IPS-20b (cell line): Measurements from ENCODE around the gene ADCY5.

Experiments
- H3K27ac ChIP-seq: one replicate; pipeline ENCODE4 v1.5.1; 2013; ENCODE audit warnings: low read length
- H3K27me3 ChIP-seq: 2 replicates; pipeline ENCODE4 v1.6.1; 2013; ENCODE audit warnings: mild to moderate bottlenecking, low read length, inconsistent platforms; ENCODE audit not compliant: insufficient read depth
- H3K36me3 ChIP-seq: 2 replicates; pipeline ENCODE4 v1.6.1; 2013; ENCODE audit warnings: low read depth, mild to moderate bottlenecking, inconsistent platforms, low read length, moderate library complexity; ENCODE audit not compliant: insufficient read depth
- H3K4me1 ChIP-seq: 2 replicates; pipeline ENCODE4 v1.6.1; 2013; ENCODE audit warnings: mild to moderate bottlenecking, control low read depth, inconsistent platforms, low read length, moderate library complexity; ENCODE audit not compliant: insufficient read depth
- H3K4me3 ChIP-seq: 2 replicates; pipeline ENCODE4 v1.5.1; 2013; ENCODE audit warnings: mild to moderate bottlenecking, low read length, inconsistent platforms
- H3K9ac ChIP-seq: 2 replicates; pipeline ENCODE4 v1.6.1; 2013; ENCODE audit warnings: low read depth, mild to moderate bottlenecking, inconsistent platforms, low read length, moderate library complexity
- H3K9me3 ChIP-seq: 2 replicates; pipeline ENCODE4 v1.6.1; 2013; ENCODE audit warnings: mild to moderate bottlenecking, low read depth, low read length, inconsistent platforms; ENCODE audit not compliant: insufficient read depth

ADCY5 gene

DNA sequence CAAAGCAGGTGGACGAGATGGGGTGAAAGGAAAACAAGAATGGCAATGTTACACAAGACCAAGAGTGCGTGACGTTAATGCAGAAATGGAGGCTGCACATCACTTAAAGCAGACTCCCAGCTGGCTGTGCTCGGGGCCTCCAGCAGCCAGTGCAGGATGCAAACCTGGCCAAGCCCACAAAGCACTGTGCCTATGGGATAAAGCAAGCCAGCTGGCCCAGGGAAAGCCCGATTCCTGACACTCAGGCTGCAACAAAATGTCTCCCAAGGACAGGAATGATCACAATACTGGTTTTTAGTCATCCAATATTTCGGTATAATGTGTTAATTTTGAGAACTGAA is 161.0 kb downstream of the ADCY5 start:
- Histone ChIP-seq H3K27ac (no peak overlapping the region), H3K27me3 (no peaks in the 10 kb centered on the region), H3K36me3 (peaks cover 49% of the 10 kb centered on the region; the same call in 1 of the 2 replicates), H3K4me1 (no peaks in the 10 kb centered on the region), H3K4me3 (no peak overlapping the region), H3K9ac (no peak overlapping the region), H3K9me3 (no peaks in the 10 kb centered on the region)

DNA sequence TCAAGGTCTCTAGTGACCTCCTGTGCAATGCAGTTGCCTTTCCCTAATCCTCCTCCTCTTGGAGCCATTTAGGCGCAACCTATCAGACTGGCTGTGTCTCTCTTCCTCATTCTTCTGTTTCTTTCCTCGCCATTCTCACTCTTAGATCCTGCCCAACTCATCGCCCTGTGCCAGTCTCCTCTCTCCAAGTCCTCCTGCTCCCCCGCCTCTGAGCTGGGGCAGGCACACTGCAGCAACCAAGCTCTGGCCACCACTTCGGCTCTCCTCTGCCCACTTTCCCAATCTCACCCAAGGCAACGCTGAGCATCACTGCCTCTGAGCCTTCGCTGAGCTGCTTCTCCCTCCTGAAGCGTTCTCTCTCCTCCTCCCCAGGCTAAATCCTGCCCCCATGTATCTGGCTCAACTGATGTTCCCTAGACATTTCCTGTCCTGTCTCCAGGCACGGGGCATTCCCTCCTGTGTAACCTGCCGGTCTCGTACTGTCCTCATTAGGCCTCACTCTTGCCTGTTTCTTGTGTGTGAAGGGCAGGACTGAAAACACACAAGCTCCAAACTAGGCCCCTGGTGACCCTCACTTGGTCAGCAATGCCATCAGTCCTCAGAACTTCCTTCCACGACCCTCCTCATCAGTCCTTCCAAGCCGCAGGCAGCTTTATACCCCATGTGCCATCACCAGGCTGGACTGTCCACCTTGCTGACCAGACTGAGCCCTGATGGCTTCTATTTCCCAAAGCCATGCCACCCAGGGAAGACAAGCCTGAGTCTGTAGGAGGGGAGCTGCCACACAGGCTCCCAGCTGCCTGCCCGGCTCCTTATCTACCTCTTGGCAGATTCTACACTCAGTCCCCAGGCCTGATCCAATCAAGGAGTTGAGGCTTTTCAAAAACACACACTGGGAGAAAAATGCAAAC is 161.6 kb downstream of the ADCY5 start:
- H3K27ac ChIP-seq = no peak overlapping the region
- H3K9ac ChIP-seq = no peak overlapping the region
- no peaks in the 10 kb centered on the region for H3K9me3 ChIP-seq
- H3K27me3 ChIP-seq = no peaks in the 10 kb centered on the region
- H3K4me3 ChIP-seq = no peak overlapping the region
- H3K36me3 ChIP-seq = peaks cover 49% of the 10 kb centered on the region; the same call in 1 of the 2 replicates
- H3K4me1 ChIP-seq = no peaks in the 10 kb centered on the region

- H3K36me3 ChIP-seq = peaks cover 49% of the 10 kb centered on the region; the same call in 1 of the 2 replicates
- no peak overlapping the region for H3K9ac ChIP-seq
- H3K9me3 ChIP-seq = no peaks in the 10 kb centered on the region
- no peak overlapping the region for H3K4me3 ChIP-seq
- H3K27ac ChIP-seq = no peak overlapping the region
- no peaks in the 10 kb centered on the region for H3K27me3 ChIP-seq
- H3K4me1 ChIP-seq = no peaks in the 10 kb centered on the region
Measured at GRCh38 chr3:123286308-123287023, 162.4 kb downstream of the ADCY5 start.

GRCh38 chr3:123285931-123286307 is 163.0 kb downstream of the ADCY5 start:
- H3K4me3 ChIP-seq = no peak overlapping the region
- H3K27me3 ChIP-seq = no peaks in the 10 kb centered on the region
- H3K9me3 ChIP-seq = no peaks in the 10 kb centered on the region
- H3K36me3 ChIP-seq = peaks cover 48% of the 10 kb centered on the region; the same call in 1 of the 2 replicates
- H3K4me1 ChIP-seq = no peaks in the 10 kb centered on the region
- no peak overlapping the region for H3K27ac ChIP-seq
- H3K9ac ChIP-seq = no peak overlapping the region

- no peaks in the 10 kb centered on the region for H3K9me3 ChIP-seq
- H3K27ac ChIP-seq = no peak overlapping the region
- H3K36me3 ChIP-seq = peaks cover 44% of the 10 kb centered on the region; the same call in 1 of the 2 replicates
- no peaks in the 10 kb centered on the region for H3K4me1 ChIP-seq
- H3K4me3 ChIP-seq = no peak overlapping the region
- H3K27me3 ChIP-seq = no peaks in the 10 kb centered on the region
- no peak overlapping the region for H3K9ac ChIP-seq
Measured at GRCh38 chr3:123285479-123285878, 163.4 kb downstream of the ADCY5 start.

DNA sequence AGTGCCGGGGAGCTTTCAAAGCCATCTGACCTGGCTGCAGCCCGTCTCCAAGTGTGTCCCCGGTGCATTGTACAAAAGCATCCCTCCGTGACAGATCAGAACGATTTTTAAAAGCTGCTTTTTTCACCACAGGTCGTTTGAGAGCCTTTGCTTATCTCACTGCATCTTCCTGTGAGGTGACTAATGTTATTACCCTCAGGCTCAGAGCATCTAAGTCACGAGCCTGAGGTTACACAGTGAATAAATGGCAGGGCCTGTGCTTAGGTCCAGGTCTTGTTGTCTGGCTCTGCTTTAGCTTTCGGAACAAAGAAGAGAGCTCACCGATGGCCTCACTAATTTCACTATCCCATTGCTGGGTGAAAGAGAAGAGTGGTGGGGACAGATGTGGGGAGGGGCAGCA is 163.8 kb downstream of the ADCY5 start:
- no peak overlapping the region for H3K9ac ChIP-seq
- no peaks in the 10 kb centered on the region for H3K4me1 ChIP-seq
- no peaks in the 10 kb centered on the region for H3K27me3 ChIP-seq
- H3K27ac ChIP-seq = no peak overlapping the region
- no peaks in the 10 kb centered on the region for H3K9me3 ChIP-seq
- H3K36me3 ChIP-seq = peaks cover 40% of the 10 kb centered on the region; the same call in 1 of the 2 replicates
- H3K4me3 ChIP-seq = no peak overlapping the region

- no peaks in the 10 kb centered on the region for H3K27me3 ChIP-seq
- peaks cover 34% of the 10 kb centered on the region; the same call in 1 of the 2 replicates for H3K36me3 ChIP-seq
- no peak overlapping the region for H3K27ac ChIP-seq
- no peak overlapping the region for H3K4me3 ChIP-seq
- H3K9ac ChIP-seq = no peak overlapping the region
- no peaks in the 10 kb centered on the region for H3K4me1 ChIP-seq
- no peaks in the 10 kb centered on the region for H3K9me3 ChIP-seq
Measured at GRCh38 chr3:123284399-123285010, 164.4 kb downstream of the ADCY5 start.

DNA sequence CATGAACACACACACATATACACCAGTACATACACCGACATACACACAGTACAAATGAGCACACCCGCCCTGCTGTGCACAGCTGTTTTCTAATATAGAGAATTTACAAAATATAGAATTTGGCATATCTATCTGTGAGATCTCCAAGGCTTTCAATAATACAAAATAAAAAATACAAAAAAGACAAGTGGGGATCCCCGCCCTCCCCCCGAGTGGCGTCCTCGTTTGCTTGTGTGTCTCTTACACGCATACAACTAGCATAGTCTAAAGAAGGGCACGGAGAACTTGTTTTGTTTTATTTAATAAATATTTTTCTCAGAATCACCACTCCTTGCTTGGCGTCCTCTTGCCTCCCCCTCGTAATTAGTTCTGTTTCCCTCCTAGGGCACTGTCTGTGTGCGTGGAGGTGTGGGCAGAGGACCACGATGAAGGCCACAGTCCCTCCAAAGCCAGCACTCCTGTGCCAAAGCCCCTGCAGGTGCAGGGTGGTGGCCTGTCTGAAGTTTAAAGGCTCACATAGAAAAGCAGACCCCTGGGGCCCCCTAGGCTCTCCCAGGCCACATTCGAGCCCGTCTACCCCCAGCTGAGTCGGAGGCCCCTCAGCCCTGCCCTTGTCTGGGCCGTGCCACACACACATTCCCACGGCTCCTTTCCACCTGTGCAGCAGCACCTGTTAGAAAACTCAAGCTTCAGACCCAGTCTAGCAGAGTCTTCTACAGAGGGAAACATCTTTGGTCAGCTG is 165.1 kb downstream of the ADCY5 start:
- Histone ChIP-seq H3K27ac (no peak overlapping the region), H3K9me3 (no peaks in the 10 kb centered on the region), H3K27me3 (no peaks in the 10 kb centered on the region), H3K36me3 (peaks cover 28% of the 10 kb centered on the region; the same call in 1 of the 2 replicates), H3K4me1 (no peaks in the 10 kb centered on the region), H3K9ac (no peak overlapping the region), H3K4me3 (no peak overlapping the region)

GRCh38 chr3:123283074-123283473 is 165.8 kb downstream of the ADCY5 start:
- Histone ChIP-seq H3K4me3 (no peak overlapping the region), H3K9ac (no peak overlapping the region), H3K27ac (no peak overlapping the region), H3K36me3 (peaks cover 20% of the 10 kb centered on the region; the same call in 1 of the 2 replicates), H3K9me3 (no peaks in the 10 kb centered on the region), H3K4me1 (no peaks in the 10 kb centered on the region), H3K27me3 (no peaks in the 10 kb centered on the region)

DNA sequence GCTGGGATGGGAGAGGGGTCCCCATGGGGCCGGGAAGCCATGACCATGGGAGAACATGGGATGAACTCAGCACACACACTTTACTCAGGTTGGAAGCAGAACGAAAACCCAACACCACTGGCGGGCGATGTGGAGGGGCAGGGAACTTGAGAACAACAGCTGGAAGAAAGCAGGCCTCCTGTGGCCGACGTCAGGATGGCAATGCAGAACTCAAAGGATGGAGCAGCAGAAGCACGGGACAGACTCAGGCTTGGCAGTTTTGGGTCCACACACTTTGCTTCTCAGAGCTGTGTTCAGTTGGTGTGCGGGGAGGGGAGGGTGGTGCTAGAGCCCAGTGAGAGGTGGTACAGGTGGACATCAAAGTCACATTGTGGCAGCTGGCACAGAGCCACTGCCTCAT is 166.4 kb downstream of the ADCY5 start:
- H3K9me3 ChIP-seq = no peaks in the 10 kb centered on the region
- no peak overlapping the region for H3K9ac ChIP-seq
- H3K27ac ChIP-seq = no peak overlapping the region
- H3K36me3 ChIP-seq = peaks cover 19% of the 10 kb centered on the region; the same call in 1 of the 2 replicates
- no peak overlapping the region for H3K4me3 ChIP-seq
- no peaks in the 10 kb centered on the region for H3K27me3 ChIP-seq
- no peaks in the 10 kb centered on the region for H3K4me1 ChIP-seq

- Histone ChIP-seq H3K27me3 (no peaks in the 10 kb centered on the region), H3K4me1 (no peaks in the 10 kb centered on the region), H3K9me3 (no peaks in the 10 kb centered on the region), H3K4me3 (no peak overlapping the region), H3K9ac (no peak overlapping the region), H3K36me3 (peaks cover 19% of the 10 kb centered on the region; the same call in 1 of the 2 replicates), H3K27ac (no peak overlapping the region)
Measured at GRCh38 chr3:123281929-123282328, 167.0 kb downstream of the ADCY5 start.
